Mammary epithelial cell (primary cell): ENCODE results near the gene FCRL5.

ENCODE experiments used
- CTCF ChIP-seq, 2 donors: IDR thresholded peaks in 1 of 2; conservative IDR thresholded peaks in 1 of 2; 2 replicates each; pipeline ENCODE4 v1.5.1; 2011 to 2012; ENCODE audit warnings: inconsistent platforms in 2 of 2, low read length in 2 of 2, mild to moderate bottlenecking in 2 of 2, control low read depth in 1 of 2, low read depth in 1 of 2; ENCODE audit not compliant: insufficient read depth in 1 of 2; ENCODE audit errors: extremely low read depth in 1 of 2
- EZH2 ChIP-seq: IDR thresholded peaks from 2 replicates; pipeline ENCODE4 v1.6.1; 2012; ENCODE audit warnings: low read length, inconsistent platforms, borderline replicate concordance

GRCh38 chr1:157580828-157581210, 28.5 kb upstream of the FCRL5 start:
- TF ChIP-seq CTCF (conservative IDR thresholded peaks at IDR 0.05 in 1 of 2, IDR thresholded peaks at IDR 0.05 in 1 of 2; ENCODE audit: extremely low read depth in 1 of 2, insufficient read depth in 1 of 2, low read depth in 1 of 2, low read length in 2 of 2): no peak
- TF ChIP-seq EZH2: no peak
